SIG-M5 treated with dmso at 0.1 percent for 504 hours (cell line): ENCODE results near the gene ZNF28.
"Not testable (repeated sequence)": the region's sequence is repeated elsewhere in the genome, so short reads cannot be mapped to it uniquely, and the experiment has no call there.

Source experiments
- DNase-seq: peaks from one replicate; lab custom pipeline; 2025; ENCODE audit not compliant: unreplicated experiment; lab: John Stamatoyannopoulos, UW

Gene ZNF28

DNA sequence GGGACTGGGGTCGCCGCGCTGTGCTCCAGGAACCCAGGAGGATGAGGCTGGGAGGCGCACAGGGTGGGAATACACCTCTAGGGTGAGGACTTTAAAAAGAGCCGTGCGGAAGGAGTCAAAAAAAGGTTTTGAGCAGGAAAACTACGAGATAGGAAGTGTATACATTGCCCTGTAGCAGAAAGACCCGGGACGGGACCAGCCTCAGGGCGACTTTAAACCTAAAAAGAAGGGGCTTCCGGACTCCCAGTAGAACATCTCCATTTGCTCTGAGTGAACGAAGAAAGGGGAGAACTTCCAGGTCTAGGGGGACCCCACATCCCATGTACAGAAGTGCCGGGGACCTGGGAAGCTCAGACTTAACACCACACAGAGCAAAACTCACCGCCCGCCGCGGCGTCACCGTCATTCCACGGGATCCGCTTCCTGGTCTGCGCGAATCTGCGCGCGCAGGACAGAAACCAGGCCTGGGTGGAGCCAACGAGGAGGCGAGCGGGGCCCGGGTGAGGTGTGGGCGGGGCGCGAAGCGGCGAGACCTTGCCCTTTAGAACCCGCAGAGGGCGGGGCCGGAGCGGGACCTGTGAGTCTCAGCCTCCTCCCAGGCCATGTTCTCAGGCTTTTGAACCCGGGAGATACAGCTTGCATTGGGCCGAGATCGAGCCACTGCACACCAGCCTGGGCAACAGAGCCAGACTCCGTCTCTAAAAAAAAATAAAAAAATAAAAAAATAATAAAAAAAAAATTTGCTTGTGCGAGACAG lies at the start of gene ZNF28:
TSS of gene ZNF28 (minus strand) at position 430 of the 757 bp plus-strand sequence. CDS start 3,675 bp downstream, outside the sequence.
- not testable (repeated sequence) for DNase-seq

DNA sequence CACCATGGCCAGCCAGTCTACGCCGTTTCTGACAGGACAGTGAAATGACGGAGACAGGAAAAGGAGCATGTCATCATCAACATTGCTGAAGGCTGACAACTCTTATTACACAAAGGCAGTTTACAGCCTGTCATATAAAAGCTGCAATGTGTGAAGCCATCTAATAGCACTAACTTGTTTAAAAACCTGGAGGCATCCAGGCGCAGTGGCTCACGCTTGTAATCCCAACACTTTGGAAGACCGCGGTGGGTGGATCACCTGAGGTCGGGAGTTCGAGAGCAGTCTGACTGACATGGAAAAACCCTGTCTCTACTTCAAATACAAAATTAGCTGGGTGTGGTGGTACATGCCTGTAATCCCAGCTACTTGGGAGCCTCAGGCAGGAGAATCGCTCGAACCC lies 46.6 kb upstream of the ZNF28 start:
- not testable (repeated sequence) for DNase-seq

DNA sequence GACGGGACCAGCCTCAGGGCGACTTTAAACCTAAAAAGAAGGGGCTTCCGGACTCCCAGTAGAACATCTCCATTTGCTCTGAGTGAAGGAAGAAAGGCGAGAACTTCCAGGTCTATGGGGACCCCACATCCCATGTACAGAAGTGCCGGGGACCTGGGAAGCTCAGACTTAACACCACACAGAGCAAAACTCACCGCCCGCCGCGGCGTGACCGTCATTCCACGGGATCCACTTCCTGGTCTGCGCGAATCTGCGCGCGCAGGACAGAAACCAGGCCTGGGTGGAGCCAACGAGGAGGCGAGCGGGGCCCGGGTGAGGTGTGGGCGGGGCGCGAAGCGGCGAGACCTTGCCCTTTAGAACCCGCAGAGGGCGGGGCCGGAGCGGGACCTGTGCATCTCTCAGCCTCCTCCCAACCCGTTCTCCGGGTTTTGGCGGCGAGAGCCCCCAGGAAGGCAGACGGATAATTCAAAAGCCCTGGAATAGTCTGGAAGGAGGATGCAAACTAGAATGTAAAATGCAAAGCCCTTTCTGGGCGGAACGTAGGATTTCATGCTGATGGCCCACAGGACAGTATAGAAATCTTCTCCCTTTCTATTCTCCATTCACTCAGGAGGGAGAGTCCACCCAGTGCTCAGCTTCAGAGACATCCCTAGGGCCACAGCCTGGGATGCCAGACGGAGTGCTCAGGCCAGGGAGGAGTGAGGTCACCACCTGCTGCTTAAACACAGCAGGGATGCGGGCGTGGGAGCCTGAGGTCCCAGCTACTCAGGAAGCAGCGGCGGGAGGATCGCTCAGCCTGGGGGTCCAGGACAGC lies 36.2 kb upstream of the ZNF28 start, which contains the start of gene ZNF468:
TSS of gene ZNF468 (minus strand) at position 242 of the 814 bp plus-strand sequence. CDS start 3,347 bp downstream, outside the sequence.
- DNase-seq, result not testable (repeated sequence)

DNA sequence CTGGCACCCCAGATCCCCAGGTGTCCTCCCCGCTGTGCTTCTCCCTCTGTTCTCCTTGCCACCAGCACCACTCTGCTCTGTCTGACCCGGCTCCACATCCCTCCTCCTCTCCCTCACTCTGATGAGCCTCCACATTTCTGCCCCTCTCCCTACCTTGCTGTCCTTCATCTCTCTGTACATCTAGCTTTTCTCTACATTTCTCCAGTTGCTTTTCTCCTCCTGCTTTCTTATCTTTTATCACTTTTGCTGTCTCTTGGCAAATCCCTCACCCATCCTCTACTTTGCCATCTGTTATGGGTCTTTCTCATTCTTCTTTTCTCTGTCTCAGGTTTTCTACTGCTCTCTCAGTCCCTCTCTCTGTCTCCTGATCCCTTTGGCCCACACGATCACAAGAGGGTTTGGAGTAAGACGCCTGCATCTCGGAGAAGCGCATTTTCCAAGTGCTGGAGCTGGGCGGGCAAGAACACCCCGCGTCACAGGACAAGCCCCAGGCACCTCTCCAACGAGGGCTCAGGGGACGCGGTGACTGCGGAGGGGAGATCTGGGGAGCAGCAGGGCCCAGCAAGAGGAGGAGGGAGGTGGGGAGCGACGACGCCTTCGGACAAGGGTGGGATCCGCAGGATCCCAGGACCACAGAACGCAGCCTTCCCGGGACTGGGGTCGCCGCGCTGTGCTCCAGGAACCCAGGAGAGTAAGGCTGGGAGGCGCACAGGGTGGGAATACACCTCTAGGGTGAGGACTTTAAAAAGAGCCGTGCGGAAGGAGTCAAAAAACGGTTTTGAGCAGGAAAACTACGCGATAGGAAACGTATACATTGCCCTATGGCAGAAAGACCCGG lies 35.3 kb upstream of the ZNF28 start:
- not testable (repeated sequence) for DNase-seq

DNA sequence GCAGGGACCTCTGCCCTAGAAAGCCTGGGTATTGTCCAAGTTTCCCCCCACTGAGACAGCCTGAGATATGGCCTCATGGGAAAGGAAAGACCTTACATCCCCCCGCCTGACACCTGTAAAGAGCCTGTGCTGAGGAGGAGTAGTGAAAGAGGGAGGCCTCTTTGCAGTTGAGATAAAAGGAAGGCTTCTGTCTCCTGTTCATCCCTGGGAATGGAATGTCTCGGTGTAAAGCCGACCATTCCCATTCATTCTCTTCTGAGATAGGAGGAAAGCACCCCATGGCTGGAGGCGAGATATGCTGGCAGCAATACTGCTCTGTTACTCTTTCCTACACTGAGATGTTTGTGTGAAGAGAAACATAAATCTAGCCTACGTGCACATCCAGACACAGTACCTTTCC lies 25.9 kb upstream of the ZNF28 start:
- not testable (repeated sequence) for DNase-seq

DNA sequence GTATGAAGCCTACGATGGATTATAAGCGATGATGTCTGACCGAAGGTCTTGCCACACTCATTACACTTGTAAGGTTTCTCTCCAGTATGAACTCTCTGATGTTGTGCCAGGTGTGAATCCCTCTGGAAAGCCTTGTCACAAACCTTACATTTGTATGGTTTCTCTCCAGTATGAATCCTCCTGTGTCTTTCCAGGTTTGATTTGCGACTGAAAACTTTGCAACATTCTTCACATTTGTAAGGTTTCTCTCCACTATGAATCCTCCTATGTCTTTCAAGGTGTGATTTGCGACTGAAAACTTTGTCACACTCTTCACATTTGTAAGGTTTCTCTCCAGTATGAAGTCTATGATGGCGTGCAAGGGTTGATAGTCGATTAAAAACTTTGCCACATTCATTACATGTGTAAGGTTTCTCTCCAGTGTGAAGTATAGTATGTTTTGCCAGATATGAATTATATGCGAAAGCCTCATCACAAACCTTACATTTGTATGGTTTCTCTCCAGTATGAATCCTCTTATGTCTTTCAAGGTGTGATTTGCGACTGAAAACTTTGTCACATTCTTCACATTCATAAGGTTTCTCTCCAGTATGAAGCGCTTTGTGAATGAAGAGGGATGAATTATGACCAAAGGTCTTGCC lies 19.5 kb upstream of the ZNF28 start:
- DNase-seq, result not testable (repeated sequence)

DNA sequence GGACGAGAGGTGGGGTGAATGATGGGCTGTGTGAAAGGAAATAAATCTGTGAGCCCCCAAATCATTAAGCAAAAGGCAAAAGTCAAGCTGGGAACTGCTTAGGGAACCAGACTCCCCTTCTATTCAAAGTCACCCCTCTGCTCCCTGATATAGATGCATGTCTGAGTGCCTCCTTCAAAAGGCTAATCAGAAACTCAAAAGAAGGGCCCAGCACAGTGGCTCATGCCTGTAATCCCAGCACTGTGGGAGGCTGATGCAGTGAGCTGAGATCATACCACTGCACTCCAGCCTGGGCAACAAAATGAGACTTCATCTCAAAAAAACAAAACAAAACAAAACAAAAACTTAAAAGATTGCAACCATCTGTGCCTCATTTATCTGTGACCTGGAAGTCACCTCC lies 12.9 kb upstream of the ZNF28 start:
- DNase-seq, result not testable (repeated sequence)

DNA sequence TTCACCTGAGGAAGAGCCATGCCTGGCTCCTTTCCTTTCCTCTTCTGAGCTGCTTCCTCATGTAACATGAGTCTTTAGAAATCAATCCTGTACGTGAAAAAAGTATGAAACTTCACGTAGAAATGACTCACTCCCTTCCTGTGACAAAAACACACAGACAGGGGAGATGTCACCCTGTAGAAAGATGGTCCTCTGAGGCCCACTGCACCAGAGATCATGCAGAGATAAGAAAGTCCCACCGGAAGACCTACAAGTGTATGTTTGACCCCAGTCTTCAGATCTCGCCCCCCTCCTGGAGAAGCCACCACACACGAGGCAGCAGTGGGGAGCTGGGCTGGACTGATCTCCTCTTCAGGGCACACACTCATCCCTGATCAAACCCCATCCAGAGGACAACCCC lies 12.1 kb upstream of the ZNF28 start:
- DNase-seq, result not testable (repeated sequence)

DNA sequence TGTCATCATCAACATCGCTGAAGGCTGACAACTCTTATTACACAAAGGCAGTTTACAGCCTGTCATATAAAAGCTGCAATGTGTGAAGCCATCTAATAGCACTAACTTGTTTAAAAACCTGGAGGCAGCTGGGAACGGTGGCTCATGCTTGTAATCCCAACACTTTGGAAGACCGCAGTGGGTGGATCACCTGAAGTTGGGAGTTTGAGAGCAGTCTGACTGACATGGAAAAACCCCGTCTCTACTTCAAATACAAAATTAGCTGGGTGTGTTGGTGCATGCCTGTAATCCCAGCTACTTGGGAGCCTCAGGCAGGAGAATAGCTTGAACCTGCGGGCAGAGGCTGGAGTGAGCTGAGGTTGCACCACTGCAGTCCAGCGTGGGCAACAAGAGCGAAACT lies 8.4 kb upstream of the ZNF28 start:
- DNase-seq, result not testable (repeated sequence)

DNA sequence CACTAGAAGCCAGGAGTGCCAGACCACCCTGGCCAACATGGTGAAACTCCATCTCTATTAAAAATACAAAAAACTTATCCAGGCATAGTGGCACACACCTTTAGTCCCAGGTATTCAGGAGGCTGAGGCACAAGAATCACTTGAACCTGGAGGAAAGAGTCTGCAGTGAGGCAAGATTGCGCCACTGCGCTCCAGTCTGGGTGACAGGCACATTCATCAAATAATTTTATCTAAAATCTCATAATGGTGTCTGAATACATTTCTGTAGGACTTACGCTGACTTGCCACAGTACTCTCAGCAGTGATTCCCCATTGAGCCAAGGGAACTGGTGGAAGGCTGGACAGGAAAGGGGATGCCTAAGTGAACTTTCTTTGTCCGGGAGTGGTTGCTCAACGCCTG lies 4.3 kb upstream of the ZNF28 start:
- DNase-seq, result no peak

DNA sequence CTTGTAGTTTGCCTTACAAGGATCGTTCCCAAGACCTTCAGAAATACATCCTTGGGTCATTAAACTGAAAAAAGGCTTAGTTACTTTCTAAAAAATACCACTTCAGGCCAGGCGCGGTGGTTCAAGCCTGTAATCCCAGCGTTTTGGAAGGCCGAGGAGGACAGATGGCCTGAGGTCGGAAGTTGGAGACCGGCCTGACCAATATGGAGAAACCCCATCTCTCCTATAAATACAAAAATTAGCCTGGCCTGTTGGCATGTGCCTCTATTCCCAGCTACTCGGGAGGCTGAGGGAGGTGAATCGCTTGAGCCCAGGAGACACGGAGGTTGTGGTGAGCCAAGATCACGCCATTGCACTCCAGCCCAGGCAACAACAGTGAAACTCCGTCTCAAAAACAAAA lies 2.2 kb upstream of the ZNF28 start:
- no peak for DNase-seq

DNA sequence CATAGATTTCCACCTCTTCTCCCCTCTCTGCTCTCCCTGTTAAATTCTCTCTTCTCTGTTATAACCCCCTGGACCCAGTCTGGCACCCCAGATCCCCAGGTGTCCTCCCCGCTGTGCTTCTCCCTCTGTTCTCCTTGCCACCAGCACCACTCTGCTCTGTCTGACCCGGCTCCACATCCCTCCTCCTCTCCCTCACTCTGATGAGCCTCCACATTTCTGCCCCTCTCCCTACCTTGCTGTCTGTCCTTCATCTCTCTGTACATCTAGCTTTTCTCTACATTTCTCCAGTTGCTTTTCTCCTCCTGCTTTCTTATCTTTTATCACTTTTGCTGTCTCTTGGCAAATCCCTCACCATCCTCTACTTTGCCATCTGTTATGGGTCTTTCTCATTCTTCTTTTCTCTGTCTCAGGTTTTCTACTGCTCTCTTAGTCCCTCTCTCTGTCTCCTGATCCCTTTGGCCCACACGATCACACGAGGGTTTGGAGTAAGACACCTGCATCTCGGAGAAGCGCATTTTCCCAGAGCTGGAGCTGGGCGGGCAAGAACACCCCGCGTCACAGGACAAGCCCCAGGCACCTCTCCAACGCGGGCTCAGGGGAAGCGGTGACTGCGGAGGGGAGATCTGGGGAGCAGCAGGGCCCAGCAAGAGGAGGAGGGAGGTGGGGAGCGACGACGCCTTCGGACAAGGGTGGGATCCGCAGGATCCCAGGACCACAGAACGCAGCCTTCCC lies 795 bp downstream of the ZNF28 start:
- DNase-seq, result not testable (repeated sequence)

DNA sequence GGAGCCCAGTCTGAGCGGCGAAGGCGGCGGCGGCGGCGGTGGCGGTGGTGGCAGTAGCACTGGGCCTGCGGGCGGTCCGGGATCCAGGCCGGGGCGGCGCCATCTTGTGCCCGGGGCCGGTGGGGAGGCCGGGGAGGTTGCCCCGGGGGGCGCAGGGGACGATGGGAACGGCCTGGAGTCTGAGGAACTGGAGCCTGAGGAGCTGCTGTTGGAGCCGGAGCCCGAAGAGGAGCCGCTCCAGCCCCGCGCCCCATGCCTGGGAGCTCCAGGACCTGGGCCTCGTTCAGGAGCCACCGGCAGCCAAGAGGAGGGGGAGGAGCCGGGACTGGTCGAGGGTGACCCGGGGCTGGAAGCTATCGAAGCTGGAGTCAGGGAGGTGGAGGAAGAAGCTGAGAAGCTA lies 11.6 kb downstream of the ZNF28 start:
- no peak for DNase-seq

DNA sequence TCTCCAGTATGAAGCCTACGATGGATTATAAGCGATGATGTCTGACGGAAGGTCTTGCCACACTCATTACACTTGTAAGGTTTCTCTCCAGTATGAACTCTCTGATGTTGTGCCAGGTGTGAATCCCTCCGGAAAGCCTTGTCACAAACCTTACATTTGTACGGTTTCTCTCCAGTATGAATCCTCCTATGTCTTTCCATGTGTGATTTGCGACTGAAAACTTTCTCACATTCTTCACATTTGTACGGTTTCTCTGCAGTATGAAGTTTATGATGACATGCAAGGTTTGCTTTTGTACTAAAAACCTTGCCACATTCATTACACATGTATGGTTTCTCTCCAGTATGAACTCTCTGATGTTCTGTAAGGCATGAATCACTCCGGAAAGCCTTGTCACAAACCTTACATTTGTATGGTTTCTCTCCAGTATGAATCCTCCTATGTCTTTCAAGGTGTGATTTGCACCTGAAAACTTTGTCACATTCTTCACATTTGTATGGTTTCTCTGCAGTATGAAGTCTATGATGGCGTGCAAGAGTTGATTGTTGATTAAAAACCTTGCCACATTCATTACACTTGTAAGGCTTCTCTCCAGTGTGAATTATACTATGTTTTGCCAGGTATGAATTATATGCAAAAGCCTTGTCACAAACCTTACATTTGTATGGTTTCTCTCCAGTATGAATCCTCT lies 21.3 kb downstream of the ZNF28 start:
- not testable (repeated sequence) for DNase-seq

DNA sequence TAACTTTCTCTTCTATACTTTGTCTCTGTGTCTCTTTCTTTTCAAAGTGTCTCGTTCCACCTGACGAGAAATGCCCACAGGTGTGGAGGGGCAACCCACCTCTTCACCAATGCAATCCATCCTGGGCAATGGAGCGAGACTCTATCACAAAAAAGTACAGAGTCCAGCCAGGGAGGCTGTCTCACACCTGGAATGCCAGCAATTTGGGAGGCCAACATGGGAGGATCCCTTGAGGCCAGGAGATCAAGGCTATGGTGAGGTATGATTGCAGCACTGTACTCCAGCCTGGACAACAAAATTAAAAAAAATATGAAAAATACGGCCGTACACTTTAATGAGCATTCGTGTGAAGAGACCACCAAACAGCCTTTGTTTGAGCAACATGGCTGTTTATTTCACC lies 32.0 kb downstream of the ZNF28 start:
- no peak for DNase-seq

DNA sequence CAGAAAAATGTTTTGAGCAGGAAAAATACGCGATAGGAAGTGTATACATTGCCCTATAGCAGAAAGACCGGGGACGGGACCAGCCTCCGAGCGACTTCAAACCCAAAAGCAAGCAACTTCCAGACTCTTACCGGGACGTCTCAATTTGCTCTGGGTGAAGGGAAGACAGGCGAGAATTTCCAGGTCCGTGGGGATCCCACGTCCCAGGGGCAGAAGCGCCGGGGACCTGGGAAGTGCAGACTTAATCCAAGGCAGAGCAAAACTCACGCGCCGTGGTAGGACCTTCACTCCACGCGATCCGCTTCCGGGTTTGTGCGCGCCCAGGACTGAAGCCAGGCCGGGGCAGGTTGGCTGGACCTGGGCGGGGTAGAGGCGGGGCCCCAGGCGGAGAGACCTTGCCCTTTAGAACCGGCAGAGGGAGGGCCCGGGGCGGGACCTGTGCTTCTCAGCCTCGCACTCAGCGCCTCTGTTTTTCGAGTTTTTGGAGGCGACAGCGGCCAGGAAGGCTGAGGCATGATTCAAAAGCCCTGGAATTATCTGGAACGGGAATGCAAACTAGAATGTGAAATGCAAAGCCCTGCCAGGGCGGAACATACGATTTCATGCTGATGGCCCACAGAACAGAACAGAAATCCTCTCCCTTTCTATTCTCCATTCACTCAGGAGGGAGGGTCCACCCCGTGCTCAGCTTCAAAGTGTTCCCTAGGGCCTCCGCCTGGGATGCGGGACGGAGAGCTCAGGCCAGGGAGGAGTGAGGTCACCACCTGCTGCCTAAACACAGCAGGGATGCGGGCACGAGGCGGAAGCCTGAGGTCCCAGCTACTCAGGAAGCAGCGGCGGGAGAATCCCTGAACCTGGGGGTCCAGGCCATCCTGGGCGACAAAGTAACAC lies 34.7 kb downstream of the ZNF28 start, which contains the start of gene ZNF600:
TSS of gene ZNF600 (minus strand) at position 328 of the 891 bp plus-strand sequence. CDS start 7,903 bp downstream, outside the sequence.
- peak; percentile 8 for DNase-seq

DNA sequence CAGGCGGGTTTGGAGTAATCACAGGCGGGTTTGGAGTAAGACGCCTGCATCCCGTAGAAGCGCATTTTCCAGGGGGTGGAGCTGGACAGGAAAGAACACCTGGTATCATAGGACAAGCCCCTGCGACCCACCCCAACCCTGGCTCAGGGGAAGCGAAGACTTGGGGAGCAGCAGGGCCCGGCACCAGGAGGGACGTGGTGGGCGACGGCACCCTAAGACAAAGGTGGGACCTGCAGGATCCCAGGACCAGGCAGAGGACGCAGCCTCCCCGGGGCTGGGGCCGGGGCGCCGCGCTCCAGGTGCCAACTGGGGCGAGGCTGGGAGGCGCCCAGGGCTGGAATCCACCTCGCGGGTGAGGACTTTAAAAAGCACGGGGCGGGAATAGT lies 35.4 kb downstream of the ZNF28 start:
- DNase-seq, result no peak

DNA sequence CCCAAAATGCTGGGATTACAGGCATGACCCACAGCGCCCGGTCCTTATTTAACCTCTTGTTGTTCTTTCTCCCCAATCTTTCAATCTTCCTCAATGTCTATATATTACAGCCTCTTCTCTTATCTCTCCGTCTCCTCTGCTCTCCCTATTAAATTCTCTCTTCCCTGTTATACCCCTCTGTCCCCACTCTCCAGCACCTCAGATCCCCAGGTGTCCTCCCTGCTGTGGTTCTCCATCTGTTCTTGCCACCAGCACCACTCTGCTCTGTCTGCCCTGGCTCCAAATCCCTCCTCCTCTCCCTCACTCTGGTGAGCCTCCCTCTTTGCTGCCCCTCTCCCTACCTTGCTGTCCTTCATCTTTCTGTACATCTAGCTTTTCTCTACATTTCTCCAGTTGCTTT lies 35.9 kb downstream of the ZNF28 start:
- DNase-seq, result no peak
